Measurements from ENCODE around the gene CKAP2L.

CKAP2L gene

DNA sequence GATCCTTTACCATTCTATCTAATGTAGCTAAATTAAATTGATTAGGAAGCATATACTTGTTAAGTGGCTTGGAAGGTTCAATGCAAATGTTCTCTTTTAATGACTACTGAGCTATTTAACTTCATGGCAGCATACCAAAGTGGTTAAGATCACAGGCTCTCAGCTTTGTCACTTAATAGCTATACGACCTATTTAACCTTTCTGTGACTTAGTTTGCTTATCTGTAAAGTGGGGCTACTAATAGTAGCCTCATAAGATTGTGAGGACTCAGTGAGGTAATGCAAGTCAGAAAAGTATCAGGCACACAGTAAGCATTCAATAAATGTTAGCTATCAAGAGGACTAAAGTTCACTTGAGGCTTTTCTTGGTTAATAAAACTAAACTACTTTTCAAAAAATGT is 4.3 kb downstream of the CKAP2L start:
- H3K9me3 ChIP-seq (ENCODE audit: control extremely low read depth in 1 of 5, control insufficient read depth in 4 of 5, insufficient read depth in 2 of 5, low read depth in 1 of 5, low read length in 4 of 5): no peaks in the 10 kb centered on the region
- H3K4me1 ChIP-seq (ENCODE audit: control extremely low read depth in 1 of 4, control insufficient read depth in 4 of 4, insufficient read depth in 4 of 4, low read length in 3 of 4): peaks cover 3 to 30% (median 23%) of the 10 kb centered on the region in 4 experiments
- H3K36me3 ChIP-seq (ENCODE audit: control insufficient read depth in 4 of 4, insufficient read depth in 4 of 4, low read length in 3 of 4): peaks cover 4 to 45% (median 11%) of the 10 kb centered on the region in 4 experiments
- CTCF ChIA-PET: interaction anchor here (0.9 to 5.2 kb wide), 7 partner anchors 7 to 182 kb away, joined by 3 to 32 read pairs (median 3); no protein-coding TSS in a partner anchor
- no peaks in the 10 kb centered on the region for H3K27me3 ChIP-seq (replicated peaks in 2 of 5; ENCODE audit: control insufficient read depth in 4 of 5, insufficient read depth in 5 of 5, low read length in 4 of 5)
- DNase-seq: no peak
- no peak overlapping the region for H3K4me3 ChIP-seq (ENCODE audit: control insufficient read depth in 1 of 7, extremely low read depth in 1 of 7, insufficient read depth in 4 of 7, low read depth in 2 of 7, low read length in 6 of 7)
- WGBS (ENCODE audit: insufficient coverage): no CpG with 5 or more reads among the region's 1 CpG
- POLR2A ChIA-PET: no interaction called here
- no peak overlapping the region for H3K27ac ChIP-seq (ENCODE audit: insufficient read depth in 1 of 2, low read depth in 1 of 2, low read length in 2 of 2, poor library complexity in 1 of 2, severe bottlenecking in 2 of 2)

DNA sequence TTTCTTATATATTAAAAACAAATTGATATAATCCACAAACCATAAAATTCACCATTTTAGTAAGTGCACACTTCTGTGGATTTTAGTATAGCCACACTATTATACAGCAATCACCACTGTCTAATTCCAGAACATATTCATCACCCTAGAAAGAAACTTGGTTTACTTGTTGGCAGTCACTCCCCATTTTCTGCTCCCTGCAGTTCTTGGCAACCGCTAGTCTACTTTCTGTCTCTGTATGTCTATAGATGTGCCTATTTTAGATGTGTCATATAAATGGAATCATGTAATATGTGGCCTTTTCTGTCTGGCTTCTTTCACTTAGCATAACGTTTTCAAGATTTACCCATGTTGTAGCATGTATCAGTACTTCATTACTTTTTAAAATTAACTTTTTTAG is 5.7 kb downstream of the CKAP2L start:
- H3K4me3 ChIP-seq (ENCODE audit: control insufficient read depth in 1 of 7, extremely low read depth in 1 of 7, insufficient read depth in 4 of 7, low read depth in 2 of 7, low read length in 6 of 7): no peak overlapping the region
- H3K27me3 ChIP-seq (replicated peaks in 2 of 5; ENCODE audit: control insufficient read depth in 4 of 5, insufficient read depth in 5 of 5, low read length in 4 of 5): no peaks in the 10 kb centered on the region
- WGBS (ENCODE audit: insufficient coverage): no CpG with 5 or more reads among the region's 2 CpGs
- CTCF ChIA-PET: no interaction called here
- H3K27ac ChIP-seq (ENCODE audit: insufficient read depth in 1 of 2, low read depth in 1 of 2, low read length in 2 of 2, poor library complexity in 1 of 2, severe bottlenecking in 2 of 2): no peak overlapping the region
- H3K36me3 ChIP-seq (ENCODE audit: control insufficient read depth in 4 of 4, insufficient read depth in 4 of 4, low read length in 3 of 4): peaks cover 4 to 56% (median 11%) of the 10 kb centered on the region in 4 experiments
- DNase-seq: no peak
- POLR2A ChIA-PET: no interaction called here
- no peaks in the 10 kb centered on the region for H3K9me3 ChIP-seq (ENCODE audit: control extremely low read depth in 1 of 5, control insufficient read depth in 4 of 5, insufficient read depth in 2 of 5, low read depth in 1 of 5, low read length in 4 of 5)
- peaks cover 5 to 31% (median 22%) of the 10 kb centered on the region in 4 experiments for H3K4me1 ChIP-seq (ENCODE audit: control extremely low read depth in 1 of 4, control insufficient read depth in 4 of 4, insufficient read depth in 4 of 4, low read length in 3 of 4)

DNA sequence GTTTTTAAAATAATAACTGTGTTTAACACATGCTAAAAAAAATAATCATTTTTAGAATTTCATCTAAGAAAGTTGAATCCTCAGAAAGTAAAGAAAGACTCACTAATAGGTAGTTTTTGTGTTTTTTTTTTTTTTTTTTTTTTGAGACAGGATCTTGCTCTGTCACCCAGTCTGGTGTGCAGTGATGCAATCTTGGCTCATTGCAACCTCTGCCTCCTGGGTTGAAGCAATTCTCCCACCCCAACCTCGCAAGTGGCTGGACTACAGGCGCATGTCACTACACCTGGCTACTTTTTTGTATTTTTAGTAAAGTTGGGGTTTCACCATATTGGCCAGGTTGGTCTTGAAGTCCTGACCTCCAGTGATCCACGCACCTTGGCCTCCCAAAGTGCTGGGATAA is 7.1 kb downstream of the CKAP2L start:
- DNase-seq: peak in 2 of 3 donors; percentile 49 to 50
- 100% methylated on average over 1 of the region's 3 CpGs for WGBS (ENCODE audit: insufficient coverage)
- Histone ChIP-seq H3K36me3 (ENCODE audit: control insufficient read depth in 4 of 4, insufficient read depth in 4 of 4, low read length in 3 of 4) (peaks cover 4 to 63% (median 11%) of the 10 kb centered on the region in 4 experiments), H3K27me3 (replicated peaks in 2 of 5; ENCODE audit: control insufficient read depth in 4 of 5, insufficient read depth in 5 of 5, low read length in 4 of 5) (no peaks in the 10 kb centered on the region), H3K27ac (ENCODE audit: insufficient read depth in 1 of 2, low read depth in 1 of 2, low read length in 2 of 2, poor library complexity in 1 of 2, severe bottlenecking in 2 of 2) (no peak overlapping the region), H3K4me1 (ENCODE audit: control extremely low read depth in 1 of 4, control insufficient read depth in 4 of 4, insufficient read depth in 4 of 4, low read length in 3 of 4) (peaks cover 5 to 20% (median 12%) of the 10 kb centered on the region in 4 experiments), H3K9me3 (ENCODE audit: control extremely low read depth in 1 of 5, control insufficient read depth in 4 of 5, insufficient read depth in 2 of 5, low read depth in 1 of 5, low read length in 4 of 5) (no peaks in the 10 kb centered on the region), H3K4me3 (ENCODE audit: control insufficient read depth in 1 of 7, extremely low read depth in 1 of 7, insufficient read depth in 4 of 7, low read depth in 2 of 7, low read length in 6 of 7) (no peak overlapping the region)
- POLR2A ChIA-PET: no interaction called here
- CTCF ChIA-PET: interaction anchor here (1.3 kb wide), 1 partner anchor 9 kb away, joined by 5 read pairs; no protein-coding TSS in a partner anchor

DNA sequence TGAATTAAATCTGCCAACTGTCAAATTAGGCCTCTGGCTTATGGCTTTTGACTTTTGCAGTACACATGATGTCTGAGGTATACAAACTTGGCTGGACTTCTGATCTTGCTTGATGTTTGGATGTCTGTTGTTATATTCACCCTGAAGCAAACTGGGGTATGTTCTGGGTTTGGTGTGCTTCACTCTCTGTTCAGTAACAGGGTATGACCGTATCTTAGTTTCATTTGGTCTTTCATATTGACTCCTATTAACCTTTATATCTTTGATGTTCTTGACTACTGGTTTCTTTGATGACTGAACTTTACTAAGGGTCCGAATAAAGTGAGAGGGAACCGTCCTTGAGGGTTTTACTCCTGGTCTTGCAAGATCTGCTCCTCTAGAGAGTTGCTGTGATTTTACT is 8.2 kb downstream of the CKAP2L start:
- ChIA-PET POLR2A (interaction anchor here (0.6 kb wide), 1 partner anchor 276 kb away, joined by 3 read pairs; no protein-coding TSS in a partner anchor), CTCF (interaction anchor here (0.6 to 4.7 kb wide), 4 partner anchors 30 to 185 kb away, joined by 3 to 35 read pairs (median 4); no protein-coding TSS in a partner anchor)
- Histone ChIP-seq H3K27ac (ENCODE audit: insufficient read depth in 1 of 2, low read depth in 1 of 2, low read length in 2 of 2, poor library complexity in 1 of 2, severe bottlenecking in 2 of 2) (no peak overlapping the region), H3K4me3 (ENCODE audit: control insufficient read depth in 1 of 7, extremely low read depth in 1 of 7, insufficient read depth in 4 of 7, low read depth in 2 of 7, low read length in 6 of 7) (no peak overlapping the region), H3K4me1 (ENCODE audit: control extremely low read depth in 1 of 4, control insufficient read depth in 4 of 4, insufficient read depth in 4 of 4, low read length in 3 of 4) (peaks cover 5 to 20% (median 9%) of the 10 kb centered on the region in 4 experiments), H3K27me3 (replicated peaks in 2 of 5; ENCODE audit: control insufficient read depth in 4 of 5, insufficient read depth in 5 of 5, low read length in 4 of 5) (no peaks in the 10 kb centered on the region), H3K9me3 (ENCODE audit: control extremely low read depth in 1 of 5, control insufficient read depth in 4 of 5, insufficient read depth in 2 of 5, low read depth in 1 of 5, low read length in 4 of 5) (no peaks in the 10 kb centered on the region), H3K36me3 (ENCODE audit: control insufficient read depth in 4 of 4, insufficient read depth in 4 of 4, low read length in 3 of 4) (peaks cover 4 to 68% (median 11%) of the 10 kb centered on the region in 4 experiments)
- WGBS (ENCODE audit: insufficient coverage): no CpG with 5 or more reads among the region's 3 CpGs
- no peak for DNase-seq

DNA sequence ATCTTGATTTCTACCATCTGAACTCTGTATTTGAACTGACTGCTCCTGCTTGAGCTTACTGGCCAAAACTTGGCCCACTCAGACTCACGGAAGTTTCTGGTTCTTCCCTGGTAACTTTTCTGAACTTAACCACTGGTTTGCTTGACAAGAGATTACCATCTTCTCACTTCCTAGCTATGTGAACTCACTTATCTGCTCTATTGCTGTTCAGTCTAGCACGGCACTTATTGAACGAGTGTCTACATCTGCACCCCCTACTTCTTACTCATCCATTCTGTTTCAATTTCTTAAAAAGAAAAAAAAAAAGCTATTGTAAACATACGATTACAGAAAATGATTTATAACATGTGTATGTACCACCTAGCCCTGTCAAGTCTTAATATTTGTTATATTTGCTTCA is 9.0 kb downstream of the CKAP2L start:
- Histone ChIP-seq H3K4me1 (ENCODE audit: control extremely low read depth in 1 of 4, control insufficient read depth in 4 of 4, insufficient read depth in 4 of 4, low read length in 3 of 4) (peaks cover 5 to 24% (median 10%) of the 10 kb centered on the region in 4 experiments), H3K4me3 (ENCODE audit: control insufficient read depth in 1 of 7, extremely low read depth in 1 of 7, insufficient read depth in 4 of 7, low read depth in 2 of 7, low read length in 6 of 7) (no peak overlapping the region), H3K36me3 (ENCODE audit: control insufficient read depth in 4 of 4, insufficient read depth in 4 of 4, low read length in 3 of 4) (peaks cover 4 to 69% (median 10%) of the 10 kb centered on the region in 4 experiments), H3K9me3 (ENCODE audit: control extremely low read depth in 1 of 5, control insufficient read depth in 4 of 5, insufficient read depth in 2 of 5, low read depth in 1 of 5, low read length in 4 of 5) (no peaks in the 10 kb centered on the region), H3K27ac (ENCODE audit: insufficient read depth in 1 of 2, low read depth in 1 of 2, low read length in 2 of 2, poor library complexity in 1 of 2, severe bottlenecking in 2 of 2) (no peak overlapping the region), H3K27me3 (replicated peaks in 2 of 5; ENCODE audit: control insufficient read depth in 4 of 5, insufficient read depth in 5 of 5, low read length in 4 of 5) (no peaks in the 10 kb centered on the region)
- ChIA-PET CTCF (interaction anchor here (0.6 to 4.7 kb wide), 10 partner anchors 8 to 186 kb away, joined by 3 to 35 read pairs (median 4); partner anchors contain the start of gene IL1A), POLR2A (interaction anchor here (0.6 kb wide), 1 partner anchor 275 kb away, joined by 3 read pairs; no protein-coding TSS in a partner anchor)
- 100% methylated on average over 1 of the region's 4 CpGs for WGBS (ENCODE audit: insufficient coverage)
- no peak for DNase-seq

DNA sequence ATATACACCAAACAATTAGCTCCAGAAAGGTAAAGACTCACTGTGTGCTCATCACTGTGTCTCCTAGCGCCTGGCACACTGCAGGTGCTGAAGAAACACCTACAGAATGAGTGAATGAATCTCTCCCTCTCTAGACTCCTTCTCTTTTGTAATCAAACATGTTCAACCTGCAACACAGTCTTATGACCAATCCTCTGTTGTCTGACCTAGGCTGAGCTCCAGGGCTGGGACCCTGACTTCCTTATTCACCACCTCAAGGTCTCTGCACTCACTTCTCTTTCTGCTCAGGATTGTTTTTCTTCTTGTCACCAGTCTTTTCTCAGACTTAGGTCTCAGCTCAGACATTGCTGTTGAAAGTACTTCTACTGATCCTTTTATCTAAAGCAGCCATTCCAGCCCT is 9.8 kb downstream of the CKAP2L start:
- Histone ChIP-seq H3K9me3 (ENCODE audit: control extremely low read depth in 1 of 5, control insufficient read depth in 4 of 5, insufficient read depth in 2 of 5, low read depth in 1 of 5, low read length in 4 of 5) (no peaks in the 10 kb centered on the region), H3K27ac (ENCODE audit: insufficient read depth in 1 of 2, low read depth in 1 of 2, low read length in 2 of 2, poor library complexity in 1 of 2, severe bottlenecking in 2 of 2) (peak overlapping the region in 1 of 2 experiments; percentile 59), H3K36me3 (ENCODE audit: control insufficient read depth in 4 of 4, insufficient read depth in 4 of 4, low read length in 3 of 4) (peaks cover 4 to 70% (median 8%) of the 10 kb centered on the region in 4 experiments), H3K4me1 (ENCODE audit: control extremely low read depth in 1 of 4, control insufficient read depth in 4 of 4, insufficient read depth in 4 of 4, low read length in 3 of 4) (peaks cover 5 to 32% (median 15%) of the 10 kb centered on the region in 4 experiments), H3K4me3 (ENCODE audit: control insufficient read depth in 1 of 7, extremely low read depth in 1 of 7, insufficient read depth in 4 of 7, low read depth in 2 of 7, low read length in 6 of 7) (peak overlapping the region in 2 of 7 experiments; percentile 17 to 19), H3K27me3 (replicated peaks in 2 of 5; ENCODE audit: control insufficient read depth in 4 of 5, insufficient read depth in 5 of 5, low read length in 4 of 5) (no peaks in the 10 kb centered on the region)
- DNase-seq: peak; percentile 23 to 74 (median 68)
- POLR2A ChIA-PET: interaction anchor here (1.1 kb wide), 1 partner anchor 77 kb away, joined by 3 read pairs; no protein-coding TSS in a partner anchor
- WGBS (ENCODE audit: insufficient coverage): 85% methylated on average over 1 of the region's 1 CpG
- CTCF ChIA-PET: interaction anchor here (0.7 to 4.7 kb wide), 10 partner anchors 30 to 207 kb away, joined by 3 to 35 read pairs (median 4); partner anchors contain the start of gene IL1A

DNA sequence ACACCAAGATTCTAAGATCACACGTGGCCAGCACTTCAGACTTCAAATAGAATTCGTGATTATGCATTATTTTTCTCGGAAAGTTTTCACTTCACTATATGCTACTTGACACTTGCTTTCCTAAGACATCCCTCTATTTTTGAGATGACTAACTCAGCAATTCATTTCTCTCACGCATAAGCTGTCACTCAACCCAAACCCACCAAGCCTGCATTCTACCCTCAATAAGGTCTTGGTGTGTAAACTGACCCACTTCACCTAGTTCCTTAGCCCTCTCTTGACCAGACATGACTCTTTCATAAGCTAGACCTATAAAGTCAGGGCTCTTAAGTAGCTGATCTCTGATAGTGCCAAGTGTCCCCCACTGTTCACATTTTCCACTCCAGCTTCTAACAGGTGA is 11.7 kb downstream of the CKAP2L start:
- no peak for DNase-seq
- POLR2A ChIA-PET: no interaction called here
- Histone ChIP-seq H3K36me3 (ENCODE audit: control insufficient read depth in 4 of 4, insufficient read depth in 4 of 4, low read length in 3 of 4) (peaks cover 0 to 59% (median 5%) of the 10 kb centered on the region in 4 experiments), H3K4me1 (ENCODE audit: control extremely low read depth in 1 of 4, control insufficient read depth in 4 of 4, insufficient read depth in 4 of 4, low read length in 3 of 4) (peaks cover 5 to 32% (median 15%) of the 10 kb centered on the region in 4 experiments), H3K4me3 (ENCODE audit: control insufficient read depth in 1 of 7, extremely low read depth in 1 of 7, insufficient read depth in 4 of 7, low read depth in 2 of 7, low read length in 6 of 7) (peak overlapping the region in 1 of 7 experiments; percentile 20), H3K9me3 (ENCODE audit: control extremely low read depth in 1 of 5, control insufficient read depth in 4 of 5, insufficient read depth in 2 of 5, low read depth in 1 of 5, low read length in 4 of 5) (no peaks in the 10 kb centered on the region), H3K27me3 (replicated peaks in 2 of 5; ENCODE audit: control insufficient read depth in 4 of 5, insufficient read depth in 5 of 5, low read length in 4 of 5) (no peaks in the 10 kb centered on the region), H3K27ac (ENCODE audit: insufficient read depth in 1 of 2, low read depth in 1 of 2, low read length in 2 of 2, poor library complexity in 1 of 2, severe bottlenecking in 2 of 2) (no peak overlapping the region)
- 98% methylated on average over 4 of the region's 4 CpGs for WGBS (ENCODE audit: insufficient coverage)
- CTCF ChIA-PET: interaction anchor here (0.8 to 4.7 kb wide), 14 partner anchors 9 to 205 kb away, joined by 3 to 35 read pairs (median 3); no protein-coding TSS in a partner anchor

All from common myeloid progenitor, CD34-positive (primary cell).